K562 (cell line): ENCODE results near the gene ZNF692. TPM values are rescaled to one million over a fixed set of nuclear protein-coding genes. Genes with fewer than 3 reads are reported as not detected.

ENCODE experiments used
- ATAC-seq: fragments of 200-7000 bp; cut with Tn5 transposase; 3 replicates; pipeline ENCODE4 v1.9.1; 2020; ENCODE audit warnings: moderate library complexity
- BruUV-seq: library from RNA; stranded (reverse); fragments of 400-500 nt; replicated peaks from 2 replicates; lab custom pipeline; 2021; lab: Mats Ljungman, UMichigan
- CTCF ChIA-PET: fragments of 300-600 bp; formaldehyde crosslinking; extraction: SDS; loops from one replicate; lab custom pipeline; 2021; ENCODE audit warnings: low intra/inter-chr PET ratio; lab: Yijun Ruan, JAX
- POLR2A ChIA-PET: fragments of 300-600, 350-650 bp; sonication (Branson Sonifier 250); formaldehyde crosslinking; extraction: SDS; loops from one replicate; lab custom pipeline; 2021; ENCODE audit warnings: antibody characterized with exemption, inconsistent platforms; lab: Yijun Ruan, JAX
- DNase-seq, 4 experiments: peaks; one replicate each; pipeline versions ENCODE4 v3.0.0 to v3.0.0-alpha.2; 2011 to 2018; ENCODE audit warnings: low spot score in 3 of 4, mixed read lengths in 3 of 4; ENCODE audit errors: extremely low read depth in 1 of 4
- FAIRE-seq: peaks from 2 replicates; lab custom pipeline; 2011; peaks lifted over from hg19 to GRCh38; lab: Jason Lieb, UNC
- H2AFZ ChIP-seq: 2 replicates; pipeline ENCODE4 v1.6.0; 2011; ENCODE audit warnings: low read depth, low read length, control low read depth, inconsistent platforms
- H3K27ac ChIP-seq: fragments of 200-600 bp; 3 replicates; pipeline ENCODE4 v1.8.0; 2011; ENCODE audit warnings: low read depth, mild to moderate bottlenecking, control low read depth, inconsistent platforms, low read length, moderate library complexity, mixed read lengths; ENCODE audit errors: extremely low read depth
- H3K27me3 ChIP-seq, 2 experiments: fragments of 300-600 bp in 1 of 2; 2 replicates in 1 of 2; 3 replicates in 1 of 2; pipeline versions ENCODE4 v1.6.0 to v1.8.0; 2011; ENCODE audit warnings: inconsistent platforms in 2 of 2, low read length in 2 of 2, mild to moderate bottlenecking in 1 of 2, mixed read lengths in 1 of 2, moderate library complexity in 1 of 2; ENCODE audit not compliant: control insufficient read depth in 2 of 2, insufficient read depth in 2 of 2
- H3K36me3 ChIP-seq: fragments of 300-600 bp; 3 replicates; pipeline ENCODE4 v1.8.0; 2011; ENCODE audit warnings: mild to moderate bottlenecking, low read length, inconsistent platforms; ENCODE audit not compliant: control insufficient read depth, insufficient read depth
- H3K4me1 ChIP-seq, 2 experiments: fragments of 200-600 bp in 1 of 2; replicated peaks in 1 of 2; 2 replicates in 1 of 2; 3 replicates in 1 of 2; pipeline versions ENCODE4 v1.5.1 to v1.8.0; 2011; ENCODE audit warnings: inconsistent platforms in 2 of 2, low read length in 2 of 2, mild to moderate bottlenecking in 1 of 2, mixed read lengths in 1 of 2, moderate library complexity in 1 of 2; ENCODE audit not compliant: control insufficient read depth in 2 of 2, insufficient read depth in 2 of 2
- H3K4me2 ChIP-seq: 2 replicates; pipeline ENCODE4 v1.6.1; 2011; ENCODE audit warnings: low read length, control low read depth, inconsistent platforms, mixed read lengths; ENCODE audit not compliant: insufficient read depth
- H3K4me3 ChIP-seq: fragments of 200-600 bp; sonication (generic), shearing (Covaris generic); 2 replicates; pipeline ENCODE4 v1.5.1; 2016; ENCODE audit warnings: control low read depth, inconsistent platforms
- H3K79me2 ChIP-seq: fragments of 200-600 bp; 3 replicates; pipeline ENCODE4 v1.8.0; 2011; ENCODE audit warnings: low read length, inconsistent platforms; ENCODE audit not compliant: control insufficient read depth, insufficient read depth
- H3K9ac ChIP-seq, 2 experiments: 2 replicates each; pipeline versions ENCODE4 v1.6.0 to v1.6.1; 2011; ENCODE audit warnings: low read depth in 2 of 2, low read length in 2 of 2, control low read depth in 1 of 2, inconsistent platforms in 1 of 2, mild to moderate bottlenecking in 1 of 2, mixed read lengths in 1 of 2; ENCODE audit not compliant: insufficient read depth in 1 of 2
- H3K9me1 ChIP-seq: one replicate; pipeline ENCODE4 v1.6.0; 2011; ENCODE audit warnings: inconsistent platforms, mild to moderate bottlenecking, low read length, moderate library complexity; ENCODE audit not compliant: control insufficient read depth, insufficient read depth
- H3K9me3 ChIP-seq: replicated peaks from 2 replicates; pipeline ENCODE4 v1.5.1; 2011; ENCODE audit warnings: low read depth, low read length, inconsistent platforms; ENCODE audit not compliant: control insufficient read depth, insufficient read depth
- H4K20me1 ChIP-seq: replicated peaks from 2 replicates; pipeline ENCODE4 v1.6.1; 2011; ENCODE audit warnings: low read length, inconsistent platforms, mixed read lengths; ENCODE audit not compliant: control insufficient read depth, insufficient read depth
- DLX4 ChIP-seq: fragments of 250-450 bp; sonication (Bioruptor Pico); IDR thresholded peaks from 2 replicates; pipeline ENCODE4 v1.6.1; 2021; ENCODE audit warnings: mild to moderate bottlenecking
- FOXK1 ChIP-seq: sonication (generic); formaldehyde crosslinking; IDR thresholded peaks from 2 replicates; pipeline ENCODE4 v1.8.0; 2022; ENCODE audit warnings: missing genetic modification reagents, mild to moderate bottlenecking, borderline replicate concordance
- GATAD2B ChIP-seq: fragments of 450-650 bp; IDR thresholded peaks from 2 replicates; pipeline ENCODE4 v1.6.1; 2017; ENCODE audit warnings: mild to moderate bottlenecking, borderline replicate concordance
- ZNF232 ChIP-seq: sonication (generic); formaldehyde crosslinking; IDR thresholded peaks from 2 replicates; pipeline ENCODE4 v1.8.0; 2022; ENCODE audit warnings: mild to moderate bottlenecking, missing genetic modification reagents
- WGBS: fragments of 100-300 bp; shearing (Covaris generic); methylation state at CpG from one replicate; pipeline ENCODE4 v1.1.6; 2016; ENCODE audit warnings: low coverage, mixed read lengths; ENCODE audit not compliant: insufficient coverage; ENCODE audit errors: missing lambda C conversion rate; 5-methylcytosine and 5-hydroxymethylcytosine counted together
- in situ Hi-C: fragments of 300-500 bp; cut with MboI; formaldehyde crosslinking; loops from 4 replicates; pipeline ENCODE4 v1.15.0; 2018; ENCODE audit warnings: inconsistent platforms, mixed read lengths
- intact Hi-C: fragments of 100-400 bp; cut with micrococcal nuclease; formaldehyde crosslinking; loops from 2 replicates; pipeline ENCODE4 v1.14.2; 2022
- polyA plus RNA-seq, 8 experiments: library from polyadenylated mRNA; depleted of rRNA in 4 of 8; stranded (reverse) in 5 of 8; unstranded in 3 of 8; fragments of >200 nt; fragmentation: Nextera tagmentation in 2 of 8; fragmentation: Illumina TruSeq in 1 of 8; extraction: Ambion mirVana in 2 of 8; extraction: Trizol in 1 of 8; gene quantifications; 2 replicates each; pipeline versions ENCODE4 v1.2.1 to v1.2.3, GENCODE V29; 2011 to 2014; ENCODE audit warnings: inconsistent platforms in 1 of 8, missing spikeins in 1 of 8
- total RNA-seq, 7 experiments: library from RNA; depleted of rRNA in 6 of 7; stranded (reverse); fragments of >200 nt in 6 of 7; fragmentation: Illumina TruSeq in 2 of 7; extraction: Trizol in 2 of 7; gene quantifications; 2 replicates each; pipeline versions ENCODE4 v1.2.1 to v1.2.3, GENCODE V29; 2011 to 2021; ENCODE audit warnings: low replicate concordance in 1 of 7
- TF ChIP-seq, protein P1 (sequence below): fragments of 450-650 bp; IDR thresholded peaks from 2 replicates; pipeline ENCODE4 v1.6.1; 2018; ENCODE audit warnings: mild to moderate bottlenecking, low read depth; ENCODE audit not compliant: partially characterized antibody

Gene ZNF692
- total and polyA plus RNA-seq, 9 of the 15 experiments (the other 6 are each of a cell fraction or from before 2014, with no cell fraction given) = 8.4 to 143 (median 55.9) TPM

- Histone ChIP-seq H3K27ac (peak overlapping the region; percentile 8; the same call in 1 of the 3 replicates), H3K36me3 (peaks cover 40% of the 10 kb centered on the region), H3K27me3 (no peaks in the 10 kb centered on the region), H3K79me2 (peaks cover 64% of the 10 kb centered on the region), H3K9ac (peak overlapping the region in 1 of 2 experiments; percentile 30; a peak in 2 of 4 replicates), H4K20me1 (no peaks in the 10 kb centered on the region), H2AFZ (no peak overlapping the region), H3K9me1 (no peaks in the 10 kb centered on the region), H3K9me3 (no peaks in the 10 kb centered on the region), H3K4me1 (peaks cover 30 to 40% of the 10 kb centered on the region in 2 experiments), H3K4me3 (no peak overlapping the region), H3K4me2 (peak overlapping the region; percentile 99)
- ATAC-seq (no peak), DNase-seq (no peak), FAIRE-seq (no peak)
- POLR2A ChIA-PET = interaction anchor here (0.6 to 1.1 kb wide), 2 partner anchors 15 to 35 kb away, joined by 3 read pairs; partner anchors contain the start of gene SH3BP5L
- no TSS peak for BruUV-seq
- intact Hi-C loops (loop anchor here (1.0 kb wide), 1 partner anchor 65 kb away; the partner anchor contains the start of gene PGBD2), in situ Hi-C loops (no loop called here)
- TF ChIP-seq GATAD2B = no peak
- no peak for TF ChIP-seq FOXK1
- no peak for TF ChIP-seq ZNF232 (CRISPR knock-in tag)
- no peak for TF ChIP-seq DLX4 (CRISPR knock-in tag)
- TF ChIP-seq, protein P1, sequence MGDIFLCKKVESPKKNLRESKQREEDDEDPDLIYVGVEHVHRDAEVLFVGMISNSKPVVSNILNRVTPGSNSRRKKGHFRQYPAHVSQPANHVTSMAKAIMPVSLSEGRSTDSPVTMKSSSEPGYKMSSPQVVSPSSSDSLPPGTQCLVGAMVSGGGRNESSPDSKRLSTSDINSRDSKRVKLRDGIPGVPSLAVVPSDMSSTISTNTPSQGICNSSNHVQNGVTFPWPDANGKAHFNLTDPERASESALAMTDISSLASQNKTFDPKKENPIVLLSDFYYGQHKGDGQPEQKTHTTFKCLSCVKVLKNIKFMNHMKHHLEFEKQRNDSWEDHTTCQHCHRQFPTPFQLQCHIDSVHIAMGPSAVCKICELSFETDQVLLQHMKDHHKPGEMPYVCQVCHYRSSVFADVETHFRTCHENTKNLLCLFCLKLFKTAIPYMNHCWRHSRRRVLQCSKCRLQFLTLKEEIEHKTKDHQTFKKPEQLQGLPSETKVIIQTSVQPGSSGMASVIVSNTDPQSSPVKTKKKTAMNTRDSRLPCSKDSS = no peak
- CTCF ChIA-PET = interaction anchor here (0.7 to 0.9 kb wide), 2 partner anchors 66 to 84 kb away, joined by 3 to 4 read pairs; no protein-coding TSS in a partner anchor
- 92% methylated on average over 4 of the region's 4 CpGs for WGBS
These were observed 17.9 kb downstream of the ZNF692 start for GRCh38 chr1:248840946-248841345.
